ENCODE results near the gene KRT8. TPM values are rescaled to one million over a fixed set of nuclear protein-coding genes. Genes with fewer than 3 reads are reported as not detected.

The KRT8 gene
- total and polyA plus RNA-seq, 2 of the 13 experiments (the other 11 are each of a cell fraction or from before 2014, with no cell fraction given) = 498 to 718 TPM

DNA sequence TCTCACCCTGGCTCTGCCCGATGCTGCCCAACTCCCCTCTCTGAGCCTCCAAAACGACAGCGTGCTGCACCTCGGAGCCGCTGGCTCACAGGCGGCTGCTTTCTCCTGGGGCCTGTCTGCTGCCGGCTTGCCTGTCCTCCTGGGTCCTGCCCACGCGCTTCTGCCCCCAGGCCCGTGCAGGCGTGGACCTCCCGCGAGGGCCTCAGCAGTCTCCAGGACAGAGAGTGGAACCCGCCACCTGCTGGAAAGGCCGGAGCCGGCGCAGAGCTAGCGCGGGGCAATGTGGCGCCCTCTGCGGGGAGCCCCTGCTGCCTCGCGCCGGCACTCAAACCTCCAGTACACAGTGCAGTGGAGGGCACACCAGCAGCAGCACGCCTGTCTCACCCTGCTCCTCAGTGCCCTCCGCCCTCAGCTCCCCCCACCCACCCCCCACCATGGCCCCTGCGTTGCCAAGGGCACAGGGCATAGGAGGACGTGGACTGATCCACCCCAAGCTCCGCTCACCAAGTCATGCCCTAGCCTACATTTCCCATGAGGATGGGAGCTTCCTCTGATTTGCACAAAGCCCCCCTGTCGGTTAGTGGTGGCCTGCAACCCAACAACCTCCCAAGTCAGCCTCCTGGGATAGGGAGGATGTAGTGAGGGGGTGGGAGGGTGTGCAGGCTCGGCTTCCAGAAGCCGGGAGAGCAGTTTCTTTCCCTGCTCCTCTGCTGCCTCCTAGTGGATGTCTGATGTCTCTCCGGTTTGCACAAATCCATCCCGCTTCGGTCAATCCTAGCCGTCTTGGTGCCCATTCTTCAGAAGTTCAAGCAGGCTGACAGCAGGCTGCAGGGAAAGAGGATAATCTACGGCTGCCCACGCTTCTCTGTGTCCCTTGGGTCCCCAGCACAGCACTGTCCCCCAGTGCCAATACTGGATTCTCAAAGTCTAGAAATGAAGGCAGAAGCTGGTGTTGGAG lies 25.2 kb downstream of the KRT8 start (continued):
- TF ChIP-seq CENPX (CRISPR knock-in tag; IDR thresholded peaks at IDR 0.05) (no peak), ZNF264 (CRISPR knock-in tag; IDR thresholded peaks at IDR 0.05) (no peak), ELF1 (CRISPR knock-in tag; IDR thresholded peaks at IDR 0.05) (no peak), AHR (CRISPR knock-in tag; IDR thresholded peaks at IDR 0.05) (no peak), SIN3A (IDR thresholded peaks at IDR 0.05; ENCODE audit: borderline replicate concordance, low read depth, low read length) (no peak), MEIS1 (CRISPR knock-in tag; IDR thresholded peaks at IDR 0.05; ENCODE audit: borderline replicate concordance) (no peak), RCOR2 (CRISPR knock-in tag; IDR thresholded peaks at IDR 0.05) (no peak), KAT7 (CRISPR knock-in tag; IDR thresholded peaks at IDR 0.05; ENCODE audit: borderline replicate concordance) (no peak), PTBP1 (IDR thresholded peaks at IDR 0.05; ENCODE audit: low read depth, low read length, poor library complexity, severe bottlenecking) (no peak)
- TF ChIP-seq, protein P1, sequence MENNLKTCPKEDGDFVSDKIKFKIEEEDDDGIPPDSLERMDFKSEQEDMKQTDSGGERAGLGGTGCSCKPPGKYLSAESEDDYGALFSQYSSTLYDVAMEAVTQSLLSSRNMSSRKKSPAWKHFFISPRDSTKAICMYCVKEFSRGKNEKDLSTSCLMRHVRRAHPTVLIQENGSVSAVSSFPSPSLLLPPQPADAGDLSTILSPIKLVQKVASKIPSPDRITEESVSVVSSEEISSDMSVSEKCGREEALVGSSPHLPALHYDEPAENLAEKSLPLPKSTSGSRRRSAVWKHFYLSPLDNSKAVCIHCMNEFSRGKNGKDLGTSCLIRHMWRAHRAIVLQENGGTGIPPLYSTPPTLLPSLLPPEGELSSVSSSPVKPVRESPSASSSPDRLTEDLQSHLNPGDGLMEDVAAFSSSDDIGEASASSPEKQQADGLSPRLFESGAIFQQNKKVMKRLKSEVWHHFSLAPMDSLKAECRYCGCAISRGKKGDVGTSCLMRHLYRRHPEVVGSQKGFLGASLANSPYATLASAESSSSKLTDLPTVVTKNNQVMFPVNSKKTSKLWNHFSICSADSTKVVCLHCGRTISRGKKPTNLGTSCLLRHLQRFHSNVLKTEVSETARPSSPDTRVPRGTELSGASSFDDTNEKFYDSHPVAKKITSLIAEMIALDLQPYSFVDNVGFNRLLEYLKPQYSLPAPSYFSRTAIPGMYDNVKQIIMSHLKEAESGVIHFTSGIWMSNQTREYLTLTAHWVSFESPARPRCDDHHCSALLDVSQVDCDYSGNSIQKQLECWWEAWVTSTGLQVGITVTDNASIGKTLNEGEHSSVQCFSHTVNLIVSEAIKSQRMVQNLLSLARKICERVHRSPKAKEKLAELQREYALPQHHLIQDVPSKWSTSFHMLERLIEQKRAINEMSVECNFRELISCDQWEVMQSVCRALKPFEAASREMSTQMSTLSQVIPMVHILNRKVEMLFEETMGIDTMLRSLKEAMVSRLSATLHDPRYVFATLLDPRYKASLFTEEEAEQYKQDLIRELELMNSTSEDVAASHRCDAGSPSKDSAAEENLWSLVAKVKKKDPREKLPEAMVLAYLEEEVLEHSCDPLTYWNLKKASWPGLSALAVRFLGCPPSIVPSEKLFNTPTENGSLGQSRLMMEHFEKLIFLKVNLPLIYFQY (CRISPR knock-in tag; IDR thresholded peaks at IDR 0.05; ENCODE audit: borderline replicate concordance) = no peak
- TF ChIP-seq, protein P2, sequence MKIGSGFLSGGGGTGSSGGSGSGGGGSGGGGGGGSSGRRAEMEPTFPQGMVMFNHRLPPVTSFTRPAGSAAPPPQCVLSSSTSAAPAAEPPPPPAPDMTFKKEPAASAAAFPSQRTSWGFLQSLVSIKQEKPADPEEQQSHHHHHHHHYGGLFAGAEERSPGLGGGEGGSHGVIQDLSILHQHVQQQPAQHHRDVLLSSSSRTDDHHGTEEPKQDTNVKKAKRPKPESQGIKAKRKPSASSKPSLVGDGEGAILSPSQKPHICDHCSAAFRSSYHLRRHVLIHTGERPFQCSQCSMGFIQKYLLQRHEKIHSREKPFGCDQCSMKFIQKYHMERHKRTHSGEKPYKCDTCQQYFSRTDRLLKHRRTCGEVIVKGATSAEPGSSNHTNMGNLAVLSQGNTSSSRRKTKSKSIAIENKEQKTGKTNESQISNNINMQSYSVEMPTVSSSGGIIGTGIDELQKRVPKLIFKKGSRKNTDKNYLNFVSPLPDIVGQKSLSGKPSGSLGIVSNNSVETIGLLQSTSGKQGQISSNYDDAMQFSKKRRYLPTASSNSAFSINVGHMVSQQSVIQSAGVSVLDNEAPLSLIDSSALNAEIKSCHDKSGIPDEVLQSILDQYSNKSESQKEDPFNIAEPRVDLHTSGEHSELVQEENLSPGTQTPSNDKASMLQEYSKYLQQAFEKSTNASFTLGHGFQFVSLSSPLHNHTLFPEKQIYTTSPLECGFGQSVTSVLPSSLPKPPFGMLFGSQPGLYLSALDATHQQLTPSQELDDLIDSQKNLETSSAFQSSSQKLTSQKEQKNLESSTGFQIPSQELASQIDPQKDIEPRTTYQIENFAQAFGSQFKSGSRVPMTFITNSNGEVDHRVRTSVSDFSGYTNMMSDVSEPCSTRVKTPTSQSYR (CRISPR knock-in tag; IDR thresholded peaks at IDR 0.05; ENCODE audit: borderline replicate concordance) = no peak; the same call in 1 of the 2 replicates
- TF ChIP-seq, protein P3, sequence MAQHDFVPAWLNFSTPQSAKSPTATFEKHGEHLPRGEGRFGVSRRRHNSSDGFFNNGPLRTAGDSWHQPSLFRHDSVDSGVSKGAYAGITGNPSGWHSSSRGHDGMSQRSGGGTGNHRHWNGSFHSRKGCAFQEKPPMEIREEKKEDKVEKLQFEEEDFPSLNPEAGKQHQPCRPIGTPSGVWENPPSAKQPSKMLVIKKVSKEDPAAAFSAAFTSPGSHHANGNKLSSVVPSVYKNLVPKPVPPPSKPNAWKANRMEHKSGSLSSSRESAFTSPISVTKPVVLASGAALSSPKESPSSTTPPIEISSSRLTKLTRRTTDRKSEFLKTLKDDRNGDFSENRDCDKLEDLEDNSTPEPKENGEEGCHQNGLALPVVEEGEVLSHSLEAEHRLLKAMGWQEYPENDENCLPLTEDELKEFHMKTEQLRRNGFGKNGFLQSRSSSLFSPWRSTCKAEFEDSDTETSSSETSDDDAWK (CRISPR knock-in tag; IDR thresholded peaks at IDR 0.05) = no peak
- TF ChIP-seq, protein P4, sequence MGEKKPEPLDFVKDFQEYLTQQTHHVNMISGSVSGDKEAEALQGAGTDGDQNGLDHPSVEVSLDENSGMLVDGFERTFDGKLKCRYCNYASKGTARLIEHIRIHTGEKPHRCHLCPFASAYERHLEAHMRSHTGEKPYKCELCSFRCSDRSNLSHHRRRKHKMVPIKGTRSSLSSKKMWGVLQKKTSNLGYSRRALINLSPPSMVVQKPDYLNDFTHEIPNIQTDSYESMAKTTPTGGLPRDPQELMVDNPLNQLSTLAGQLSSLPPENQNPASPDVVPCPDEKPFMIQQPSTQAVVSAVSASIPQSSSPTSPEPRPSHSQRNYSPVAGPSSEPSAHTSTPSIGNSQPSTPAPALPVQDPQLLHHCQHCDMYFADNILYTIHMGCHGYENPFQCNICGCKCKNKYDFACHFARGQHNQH (CRISPR knock-in tag; IDR thresholded peaks at IDR 0.05) = no peak
- TF ChIP-seq, protein P5, sequence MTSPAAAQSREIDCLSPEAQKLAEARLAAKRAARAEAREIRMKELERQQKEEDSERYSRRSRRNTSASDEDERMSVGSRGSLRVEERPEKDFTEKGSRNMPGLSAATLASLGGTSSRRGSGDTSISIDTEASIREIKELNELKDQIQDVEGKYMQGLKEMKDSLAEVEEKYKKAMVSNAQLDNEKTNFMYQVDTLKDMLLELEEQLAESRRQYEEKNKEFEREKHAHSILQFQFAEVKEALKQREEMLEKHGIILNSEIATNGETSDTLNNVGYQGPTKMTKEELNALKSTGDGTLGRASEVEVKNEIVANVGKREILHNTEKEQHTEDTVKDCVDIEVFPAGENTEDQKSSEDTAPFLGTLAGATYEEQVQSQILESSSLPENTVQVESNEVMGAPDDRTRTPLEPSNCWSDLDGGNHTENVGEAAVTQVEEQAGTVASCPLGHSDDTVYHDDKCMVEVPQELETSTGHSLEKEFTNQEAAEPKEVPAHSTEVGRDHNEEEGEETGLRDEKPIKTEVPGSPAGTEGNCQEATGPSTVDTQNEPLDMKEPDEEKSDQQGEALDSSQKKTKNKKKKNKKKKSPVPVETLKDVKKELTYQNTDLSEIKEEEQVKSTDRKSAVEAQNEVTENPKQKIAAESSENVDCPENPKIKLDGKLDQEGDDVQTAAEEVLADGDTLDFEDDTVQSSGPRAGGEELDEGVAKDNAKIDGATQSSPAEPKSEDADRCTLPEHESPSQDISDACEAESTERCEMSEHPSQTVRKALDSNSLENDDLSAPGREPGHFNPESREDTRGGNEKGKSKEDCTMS (CRISPR knock-in tag; conservative IDR thresholded peaks at IDR 0.05) = no peak
